ENCODE measurements around the gene ETDC.

- TF ChIP-seq CTCF (IDR thresholded peaks at IDR 0.05) (no peak), POLR2AphosphoS5 (IDR thresholded peaks at IDR 0.05) (no peak)
These were observed 31.6 kb downstream of the ETDC start for GRCh38 chrX:135340831-135341230.

Data from prostate gland (tissue), 2 donors.